H54 (cell line): ENCODE data around the gene TMPRSS7.

Experiments used
- DNase-seq: peaks from one replicate; pipeline ENCODE4 v3.0.0; 2011; ENCODE audit warnings: low spot score, mixed read lengths; ENCODE audit not compliant: insufficient read length
- FAIRE-seq: peaks from 3 replicates; lab custom pipeline; 2011; peaks lifted over from hg19 to GRCh38; lab: Jason Lieb, UNC
- POLR2A ChIP-seq: IDR thresholded peaks from 2 replicates; pipeline ENCODE4 v1.6.1; 2011; ENCODE audit warnings: low read depth, mild to moderate bottlenecking, low read length

TMPRSS7 gene

GRCh38 chr3:112127522-112128494, 93.3 kb downstream of the TMPRSS7 start:
- TF ChIP-seq POLR2A = no peak
- FAIRE-seq = no peak
- no peak for DNase-seq

- TF ChIP-seq POLR2A = no peak
- FAIRE-seq = no peak
- DNase-seq = no peak
Measured at GRCh38 chr3:112128843-112129727, 94.5 kb downstream of the TMPRSS7 start.

DNA sequence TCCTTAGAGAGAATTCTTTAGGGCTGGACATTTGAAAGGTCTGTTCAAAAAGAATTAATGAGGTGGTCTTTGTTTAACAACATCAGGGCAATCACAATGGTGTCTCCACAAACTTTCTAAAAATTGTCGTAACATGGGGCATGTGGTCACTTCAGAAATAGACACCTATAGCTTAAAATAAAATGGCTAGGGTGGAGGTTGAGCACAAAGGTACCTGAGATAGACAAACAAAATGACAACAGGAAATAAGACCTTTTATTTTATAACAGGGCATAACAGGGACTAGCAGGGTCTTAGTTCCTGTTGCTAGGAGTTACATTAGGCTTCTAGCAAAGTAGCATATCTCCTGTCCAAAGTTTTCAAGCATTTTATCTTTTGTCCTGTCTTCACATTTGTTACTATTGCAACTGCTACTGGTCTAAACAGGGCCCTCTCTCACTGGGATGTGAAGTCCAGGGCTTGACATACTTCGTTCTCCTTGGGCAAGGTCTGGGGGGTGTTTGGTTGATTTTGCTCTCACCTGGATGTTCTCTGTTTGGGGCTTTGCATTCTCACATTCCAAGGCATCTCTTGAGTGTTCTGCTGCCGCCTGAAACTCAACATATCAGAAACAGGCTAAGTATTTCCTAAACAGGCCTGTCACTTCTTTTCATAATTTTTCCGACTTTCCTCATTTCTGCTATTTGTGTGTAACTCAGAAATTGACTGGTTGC, 95.5 kb downstream of the TMPRSS7 start:
- FAIRE-seq = no peak
- DNase-seq = no peak
- no peak for TF ChIP-seq POLR2A

DNA sequence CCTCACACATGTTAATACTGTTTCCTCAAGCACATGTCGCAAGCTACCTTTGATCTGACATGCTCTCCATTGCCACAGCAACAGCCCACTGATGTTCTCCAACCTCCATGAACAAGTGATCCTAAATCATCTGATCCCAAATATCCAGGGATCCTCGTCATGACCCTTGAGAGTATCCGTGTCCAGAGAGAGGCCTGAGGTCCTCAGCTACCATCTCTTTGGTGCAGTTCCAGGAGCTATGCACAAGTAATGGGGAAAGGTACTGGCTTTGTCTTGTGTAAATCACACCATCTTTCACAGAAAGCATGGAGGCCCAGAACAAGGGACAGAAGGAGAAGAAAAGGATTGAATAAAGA, 96.1 kb downstream of the TMPRSS7 start:
- DNase-seq = no peak
- no peak for FAIRE-seq
- no peak for TF ChIP-seq POLR2A
